ENCODE data around the gene GRIA1.

- no peak for TF ChIP-seq CTCF (IDR thresholded peaks at IDR 0.05)
- no peak for TF ChIP-seq EZH2 (IDR thresholded peaks at IDR 0.05)
Observed at GRCh38 chr5:153700940-153701339, 210.5 kb downstream of the GRIA1 start.

All from neural progenitor cell (in vitro differentiated cells).